Measurements from ENCODE around the gene ZNF276.
"Not testable (repeated sequence)": the region's sequence is repeated elsewhere in the genome, so short reads cannot be mapped to it uniquely, and the experiment has no call there.

ZNF276 gene

GRCh38 chr16:89720813-89721545, at the start of gene ZNF276, which contains the start of gene VPS9D1:
ZNF276 (plus strand) TSS chr16:89721537; CDS start chr16:89721641, 104 bp downstream.
VPS9D1 (minus strand) TSS chr16:89720898; CDS start chr16:89720861, 37 bp downstream.
- FAIRE-seq (peak; percentile 80), DNase-seq (ENCODE audit: low spot score) (peak; percentile 89)

- not testable (repeated sequence) for FAIRE-seq; DNase-seq (ENCODE audit: low spot score)
These were observed 49.8 kb upstream of the ZNF276 start for GRCh38 chr16:89671565-89671964.

GRCh38 chr16:89672177-89672941, 49.0 kb upstream of the ZNF276 start:
- FAIRE-seq: no peak
- no peak for DNase-seq (ENCODE audit: low spot score)

GRCh38 chr16:89678258-89678657, 43.1 kb upstream of the ZNF276 start:
- FAIRE-seq: no peak
- DNase-seq (ENCODE audit: low spot score): no peak

GRCh38 chr16:89685916-89686315, 35.4 kb upstream of the ZNF276 start:
- FAIRE-seq (no peak), DNase-seq (ENCODE audit: low spot score) (no peak)

- peak; percentile 62 for FAIRE-seq
- peak; percentile 98 for DNase-seq (ENCODE audit: low spot score)
These were observed 34.7 kb upstream of the ZNF276 start, which contains the start of gene CDK10 for GRCh38 chr16:89686520-89687091. CDK10 (plus strand) TSS chr16:89686689; CDS start chr16:89686711, 22 bp downstream.

GRCh38 chr16:89687092-89687940, 34.0 kb upstream of the ZNF276 start:
- DNase-seq (ENCODE audit: low spot score) (peak; percentile 43), FAIRE-seq (no peak)

GRCh38 chr16:89688395-89688794, 32.9 kb upstream of the ZNF276 start:
- FAIRE-seq: no peak

GRCh38 chr16:89689142-89689541, 32.2 kb upstream of the ZNF276 start:
- DNase-seq (ENCODE audit: low spot score): no peak
- FAIRE-seq: peak; percentile 17

More at GRCh38 chr16:89688395-89688794, 32.9 kb upstream of the ZNF276 start:
- DNase-seq (ENCODE audit: low spot score): no peak

- not testable (repeated sequence) for FAIRE-seq; DNase-seq (ENCODE audit: low spot score)
These were observed 31.7 kb upstream of the ZNF276 start for GRCh38 chr16:89689621-89690020.

- DNase-seq (ENCODE audit: low spot score): no peak
- no peak for FAIRE-seq
These were observed 30.9 kb upstream of the ZNF276 start for GRCh38 chr16:89690392-89690901.

GRCh38 chr16:89691231-89691985, 29.9 kb upstream of the ZNF276 start:
- no peak for DNase-seq (ENCODE audit: low spot score)
- no peak for FAIRE-seq

GRCh38 chr16:89691986-89692569, 29.3 kb upstream of the ZNF276 start:
- FAIRE-seq (no peak), DNase-seq (ENCODE audit: low spot score) (no peak)

- DNase-seq (ENCODE audit: low spot score) (no peak), FAIRE-seq (peak; percentile 55)
These were observed 28.0 kb upstream of the ZNF276 start for GRCh38 chr16:89693289-89693731.

GRCh38 chr16:89693931-89694783, 27.2 kb upstream of the ZNF276 start:
- no peak for FAIRE-seq
- no peak for DNase-seq (ENCODE audit: low spot score)

GRCh38 chr16:89694784-89695085, 26.6 kb upstream of the ZNF276 start:
- FAIRE-seq; DNase-seq (ENCODE audit: low spot score): not testable (repeated sequence)

- DNase-seq (ENCODE audit: low spot score) (no peak), FAIRE-seq (no peak)
These were observed 26.1 kb upstream of the ZNF276 start for GRCh38 chr16:89695086-89695874.
